Keratinocyte (primary cell): ENCODE results near the gene CC2D1B.

ENCODE experiments used
- CTCF ChIP-seq, 3 experiments: IDR thresholded peaks in 1 of 3; conservative IDR thresholded peaks in 1 of 3; optimal IDR thresholded peaks in 1 of 3; 2 replicates in 2 of 3; 3 replicates in 1 of 3; pipeline versions ENCODE3 to v1.5.1; 2011; ENCODE audit warnings: low read length in 3 of 3, mild to moderate bottlenecking in 3 of 3, moderate library complexity in 2 of 3, control low read depth in 1 of 3, inconsistent platforms in 1 of 3; ENCODE audit not compliant: insufficient read depth in 2 of 3; ENCODE audit errors: extremely low read depth in 1 of 3
- EZH2 ChIP-seq: IDR thresholded peaks from one replicate; pipeline ENCODE4 v1.6.1; 2012; ENCODE audit warnings: inconsistent platforms, mild to moderate bottlenecking, low read length, moderate library complexity

- no peak for TF ChIP-seq CTCF (optimal IDR thresholded peaks at IDR 0.05 in 1 of 3, IDR thresholded peaks at IDR 0.05 in 1 of 3, conservative IDR thresholded peaks at IDR 0.05 in 1 of 3; ENCODE audit: extremely low read depth in 1 of 3, insufficient read depth in 2 of 3, low read length in 3 of 3)
- no peak for TF ChIP-seq EZH2
These were observed 8.6 kb downstream of the CC2D1B start for GRCh38 chr1:52357397-52357796.
